GM21447 (cell line): Measurements from ENCODE around the gene SPAG9.

ENCODE experiments used
- ATAC-seq: cut with Tn5 transposase; IDR thresholded peaks from one replicate; pipeline ENCODE4 v1.9.1; 2021; ENCODE audit not compliant: unreplicated experiment

SPAG9 gene

DNA sequence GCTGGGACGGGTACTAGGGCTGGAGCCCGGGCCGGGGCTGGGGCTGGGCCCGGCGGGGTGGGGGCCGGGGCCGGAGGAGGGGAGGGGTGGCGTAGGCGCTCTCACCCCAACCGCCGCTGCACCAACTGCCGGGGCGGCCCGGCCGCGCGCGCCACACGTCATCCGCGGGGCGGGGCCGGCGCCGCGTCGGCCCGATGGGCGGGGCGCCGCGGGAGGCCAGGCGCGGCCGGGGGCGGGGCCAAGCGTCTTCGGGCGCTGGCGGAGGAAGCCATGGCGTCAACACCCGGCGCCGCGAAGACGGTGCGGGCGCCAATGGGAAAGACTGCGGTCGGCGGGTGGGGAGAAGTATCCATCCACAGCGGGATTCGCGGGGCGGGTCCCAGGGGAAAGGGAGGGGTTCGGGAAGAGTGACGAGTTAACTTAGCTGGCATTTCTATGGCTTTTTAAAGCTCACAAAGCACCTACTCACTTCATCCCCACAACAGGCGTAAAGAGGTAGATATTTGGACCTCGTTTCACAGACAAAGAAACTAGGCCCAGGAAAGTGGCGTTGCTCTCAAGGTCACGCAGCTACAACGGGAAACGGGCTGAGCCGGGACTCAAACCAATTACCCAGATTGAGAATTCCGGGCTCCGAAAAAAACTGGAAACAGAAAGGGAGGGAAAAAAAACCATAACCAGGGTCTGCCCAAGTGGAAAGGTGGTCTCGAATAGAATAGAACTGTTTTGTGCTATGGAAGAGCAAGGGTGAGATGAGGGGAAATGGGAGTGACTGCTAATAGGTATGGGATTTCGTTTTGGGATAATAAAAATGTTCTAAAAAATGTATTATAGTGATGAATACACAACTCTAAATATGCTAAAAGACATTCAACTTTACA, at the start of gene SPAG9:
SPAG9 (minus strand) TSS at position 130 of the 881 bp plus-strand sequence. CDS start 212 bp downstream, outside the sequence.
- peak; percentile 61 for ATAC-seq

DNA sequence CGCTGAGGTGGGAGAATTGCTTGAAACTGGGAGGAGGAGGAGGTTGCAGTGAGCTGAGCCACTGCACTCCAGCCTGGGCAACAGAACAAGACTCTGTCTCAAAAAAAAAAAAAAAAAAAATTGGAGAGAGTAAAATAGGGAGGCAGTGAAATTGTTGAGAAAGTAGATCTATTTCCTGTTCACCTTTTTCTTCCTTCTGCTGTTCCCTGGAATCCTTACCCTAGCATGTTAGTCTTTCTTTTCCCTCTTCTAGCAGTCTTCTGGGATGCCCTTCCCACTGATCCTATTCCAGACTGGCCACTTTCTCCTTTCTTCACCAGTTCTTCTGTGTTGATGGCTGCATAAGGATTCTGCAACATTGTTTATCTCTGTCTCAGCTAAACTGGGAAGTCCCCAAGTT, 48.7 kb upstream of the SPAG9 start:
- ATAC-seq: no peak

- peak; percentile 46 for ATAC-seq
These were observed 46.6 kb upstream of the SPAG9 start for GRCh38 chr17:51166987-51167931.

DNA sequence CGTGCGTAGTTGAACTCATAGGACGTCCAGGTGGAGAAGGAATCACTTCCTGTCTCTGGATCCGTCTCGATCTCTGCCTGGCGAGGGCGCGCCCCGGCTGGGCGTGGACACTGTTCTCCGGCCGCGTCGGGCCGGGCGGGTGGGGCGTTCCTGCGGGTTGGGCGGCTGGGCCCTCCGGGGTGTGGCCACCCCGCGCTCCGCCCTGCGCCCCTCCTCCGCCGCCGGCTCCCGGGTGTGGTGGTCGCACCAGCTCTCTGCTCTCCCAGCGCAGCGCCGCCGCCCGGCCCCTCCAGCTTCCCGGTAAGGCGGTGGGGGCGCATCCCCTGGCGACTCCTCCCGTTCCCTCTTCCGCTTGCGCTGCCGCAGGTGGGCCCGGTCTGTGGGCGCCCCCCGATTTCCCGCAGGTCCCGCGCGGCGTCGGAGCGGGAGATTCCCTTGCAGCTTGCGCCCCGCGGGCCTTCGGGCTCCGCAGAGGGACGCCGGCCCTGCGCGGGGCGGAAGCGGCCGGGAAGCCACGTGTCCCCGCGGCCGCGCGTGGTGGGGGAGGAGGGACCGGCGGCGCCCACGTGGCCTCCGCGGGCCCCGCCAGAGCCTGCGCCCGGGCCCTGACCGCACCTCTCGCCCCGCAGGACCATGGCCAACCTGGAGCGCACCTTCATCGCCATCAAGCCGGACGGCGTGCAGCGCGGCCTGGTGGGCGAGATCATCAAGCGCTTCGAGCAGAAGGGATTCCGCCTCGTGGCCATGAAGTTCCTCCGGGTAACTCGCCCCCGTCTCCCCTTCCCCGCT, 45.7 kb upstream of the SPAG9 start, which contains the start of gene NME2:
NME2 (plus strand) TSS at position 214 of the 789 bp plus-strand sequence; CDS start at position 634, 420 bp downstream.
- ATAC-seq: peak; percentile 86

- ATAC-seq: peak; percentile 2
These were observed 45.1 kb upstream of the SPAG9 start for GRCh38 chr17:51165680-51166197.

- no peak for ATAC-seq
These were observed 44.4 kb upstream of the SPAG9 start for GRCh38 chr17:51164911-51165679.

- ATAC-seq: no peak
These were observed 40.9 kb upstream of the SPAG9 start for GRCh38 chr17:51161541-51161940.

DNA sequence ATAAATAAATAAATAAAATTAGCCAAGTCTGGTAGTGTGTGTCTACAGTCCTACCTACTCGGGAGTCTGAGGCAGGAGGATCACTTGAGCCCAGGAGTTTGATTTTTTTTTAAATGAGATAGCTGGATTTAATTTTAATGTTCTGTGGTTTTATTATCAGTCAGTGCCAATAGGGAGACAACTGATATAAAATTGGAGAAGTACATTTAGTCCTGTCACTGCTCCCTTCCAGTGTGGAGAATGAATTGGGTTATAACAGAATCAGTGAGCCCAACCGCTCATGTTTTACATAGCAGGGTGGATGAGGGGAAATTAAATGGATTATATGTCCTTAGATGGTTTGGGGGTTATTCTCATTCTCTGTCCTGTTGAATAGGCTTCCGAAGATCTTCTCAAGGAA, 38.9 kb upstream of the SPAG9 start:
- no peak for ATAC-seq

DNA sequence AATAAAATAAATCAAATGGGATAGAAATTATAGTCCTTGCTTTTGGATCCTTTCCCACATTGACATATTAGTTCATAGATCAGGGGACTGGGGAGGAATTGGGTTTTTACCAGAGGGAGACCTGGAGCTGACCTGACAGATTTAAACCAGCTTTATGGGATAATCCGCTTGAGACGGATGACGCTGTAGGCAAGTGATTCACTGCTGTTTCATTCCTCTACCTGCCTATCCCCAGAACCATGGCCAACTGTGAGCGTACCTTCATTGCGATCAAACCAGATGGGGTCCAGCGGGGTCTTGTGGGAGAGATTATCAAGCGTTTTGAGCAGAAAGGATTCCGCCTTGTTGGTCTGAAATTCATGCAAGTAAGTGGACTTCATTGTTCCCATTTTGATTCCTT, 34.7 kb upstream of the SPAG9 start:
- no peak for ATAC-seq

- ATAC-seq: no peak
These were observed 33.5 kb upstream of the SPAG9 start for GRCh38 chr17:51154176-51154575.

- ATAC-seq: peak; percentile 95
These were observed 32.8 kb upstream of the SPAG9 start, which contains the start of gene NME1 for GRCh38 chr17:51153210-51154072. Gene NME1, plus strand, starts transcription at chr17:51153559. Its CDS starts 2,096 bp downstream, at chr17:51155655.

- ATAC-seq: no peak
These were observed 32.1 kb upstream of the SPAG9 start for GRCh38 chr17:51152766-51153209.

DNA sequence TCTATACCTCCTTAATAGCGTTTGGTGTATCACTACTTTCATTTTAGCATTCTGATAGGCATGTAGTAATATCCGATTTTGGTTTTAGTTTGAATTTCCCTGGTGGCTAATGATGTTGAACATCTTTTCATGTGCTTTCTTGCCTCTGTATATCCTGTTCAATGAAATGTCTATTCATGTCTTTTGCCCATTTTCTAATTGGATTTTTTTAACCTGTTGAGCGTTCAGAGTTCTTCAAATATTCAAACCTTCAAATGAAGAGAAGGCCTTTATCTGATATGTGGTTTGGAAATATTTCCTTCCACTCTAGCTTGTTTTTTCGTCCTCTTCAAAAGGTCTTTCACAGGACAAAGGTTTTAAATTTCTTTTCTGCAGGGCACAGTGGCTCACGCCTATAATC, 30.3 kb upstream of the SPAG9 start:
- no peak for ATAC-seq

DNA sequence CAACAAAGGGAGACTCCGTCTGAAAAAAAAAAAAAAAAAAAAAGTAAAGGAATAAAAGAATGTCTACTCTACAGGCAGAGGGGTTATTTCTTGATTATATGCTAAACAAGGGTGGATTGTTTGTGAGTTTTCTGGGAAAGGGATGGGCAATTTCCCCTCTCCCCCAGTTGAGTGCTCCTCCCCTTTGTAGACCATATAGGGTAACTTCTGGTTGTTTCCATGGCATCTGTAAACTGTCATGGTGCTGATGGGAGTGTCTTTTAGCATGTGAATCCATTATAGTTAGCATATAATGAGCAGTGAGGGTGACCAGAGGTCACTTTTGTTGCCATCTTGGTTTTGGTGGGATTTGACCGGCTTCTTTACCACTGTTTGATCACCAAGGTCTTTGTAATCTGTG, 28.5 kb upstream of the SPAG9 start:
- ATAC-seq: no peak

- ATAC-seq: no peak
These were observed 27.0 kb upstream of the SPAG9 start for GRCh38 chr17:51147650-51148049.

DNA sequence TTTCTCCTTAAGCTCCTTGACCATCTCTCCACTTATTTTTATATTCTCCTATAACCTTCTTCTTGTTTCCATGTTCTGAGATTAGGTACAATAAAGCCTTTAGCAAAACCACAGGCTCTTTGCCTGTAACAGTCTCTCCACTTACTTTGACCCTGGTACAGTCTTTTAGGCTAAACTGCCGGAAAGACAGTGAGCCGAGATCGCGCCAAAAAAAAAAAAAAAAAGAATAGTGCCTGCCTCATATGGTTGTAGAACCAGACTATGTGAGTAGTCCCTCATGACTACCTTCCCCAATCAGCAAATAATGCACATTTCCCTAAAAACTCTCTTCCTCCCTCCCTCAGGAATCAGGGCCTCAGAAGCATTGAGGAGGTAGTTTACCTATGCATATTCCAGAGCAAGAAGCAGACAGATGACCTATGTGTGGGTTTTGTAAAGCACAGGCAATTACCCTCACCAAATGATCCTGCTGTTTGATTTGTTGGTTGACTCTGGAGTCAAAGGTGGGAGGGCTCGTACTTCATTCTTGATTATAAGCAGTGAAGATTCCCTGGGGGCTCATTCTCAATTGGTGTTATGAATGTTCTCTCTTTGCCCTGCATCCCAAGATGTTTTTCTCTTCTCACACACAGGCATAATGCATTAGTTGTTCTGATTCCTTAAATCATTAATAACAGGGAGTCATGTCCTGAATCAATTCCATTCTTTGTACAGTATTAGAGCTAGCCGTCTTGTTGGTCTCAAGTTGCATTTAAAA, 23.8 kb upstream of the SPAG9 start:
- no peak for ATAC-seq

DNA sequence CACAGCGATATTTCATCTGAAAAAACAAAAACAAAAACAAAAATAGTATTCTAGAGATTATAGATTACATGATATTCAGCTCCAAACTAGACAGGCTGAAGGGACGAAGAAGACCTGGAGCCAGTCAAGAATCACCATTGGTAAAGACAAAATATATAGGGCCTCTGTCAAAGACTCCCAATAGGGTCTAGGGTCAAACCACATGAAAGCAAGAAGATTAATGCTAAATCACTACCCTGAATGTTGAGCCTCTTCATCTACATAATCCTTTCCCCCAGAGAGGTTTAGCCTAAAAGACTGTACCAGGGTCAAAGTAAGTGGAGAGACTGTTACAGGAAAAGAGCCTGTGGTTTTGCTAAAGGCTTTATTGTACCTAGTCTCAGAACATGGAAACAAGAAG, 21.9 kb upstream of the SPAG9 start:
- no peak for ATAC-seq

DNA sequence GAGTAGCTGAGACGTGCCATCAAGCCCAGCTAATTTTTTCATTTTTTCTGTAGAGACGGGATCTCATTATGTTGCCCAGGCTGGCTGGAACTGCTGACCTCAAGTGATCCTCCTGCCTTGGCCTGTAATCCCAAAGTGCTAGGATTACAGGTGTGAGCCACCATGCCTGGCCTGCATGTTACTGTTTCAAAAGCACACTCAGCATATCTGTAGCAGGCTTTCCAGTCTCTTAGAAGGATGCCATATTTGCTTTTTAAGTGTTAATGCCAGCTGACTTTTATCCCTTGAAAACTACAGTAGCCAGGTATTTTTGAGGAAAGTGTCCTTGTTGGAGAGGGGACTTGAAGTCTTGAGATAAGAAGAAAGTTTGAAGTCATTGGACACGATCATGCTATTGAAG, 15.3 kb upstream of the SPAG9 start:
- ATAC-seq: no peak
